MCF 10A (cell line): ENCODE data around the gene GAB3. TPM values are rescaled to one million over a fixed set of nuclear protein-coding genes. Genes with fewer than 3 reads are reported as not detected.

Source experiments
- BruUV-seq: library from RNA; stranded (reverse); fragments of 400-500 nt; replicated peaks from 2 replicates; lab custom pipeline; 2021; lab: Mats Ljungman, UMichigan
- CTCF ChIA-PET: fragments of 300-600 bp; sonication (Branson Sonifier 250); formaldehyde crosslinking; extraction: SDS; loops from one replicate; lab custom pipeline; 2021; ENCODE audit warnings: antibody characterized with exemption, inconsistent platforms; lab: Yijun Ruan, JAX
- POLR2A ChIA-PET: fragments of 300-600, 350-650 bp; sonication (Branson Sonifier 250); formaldehyde crosslinking; extraction: SDS; loops from one replicate; lab custom pipeline; 2020; ENCODE audit warnings: antibody characterized with exemption, inconsistent platforms; lab: Yijun Ruan, JAX
- DNase-seq: peaks from one replicate; pipeline ENCODE4 v3.0.0-alpha.2; 2018; ENCODE audit not compliant: unreplicated experiment
- H3K27ac Mint-ChIP-seq: one replicate; pipeline ENCODE4 v1.8.0; 2022; ENCODE audit warnings: mild to moderate bottlenecking, low read depth, mixed read lengths; ENCODE audit not compliant: unreplicated experiment
- H3K27me3 Mint-ChIP-seq: one replicate; pipeline ENCODE4 v1.8.0; 2022; ENCODE audit warnings: mixed read lengths; ENCODE audit not compliant: insufficient read depth, unreplicated experiment
- H3K36me3 Mint-ChIP-seq: one replicate; pipeline ENCODE4 v1.8.0; 2022; ENCODE audit warnings: mild to moderate bottlenecking, moderate library complexity, mixed read lengths; ENCODE audit not compliant: insufficient read depth, unreplicated experiment
- H3K4me1 Mint-ChIP-seq: one replicate; pipeline ENCODE4 v1.8.0; 2022; ENCODE audit warnings: mixed read lengths; ENCODE audit not compliant: insufficient read depth, unreplicated experiment
- H3K4me3 Mint-ChIP-seq: one replicate; pipeline ENCODE4 v1.8.0; 2022; ENCODE audit warnings: mild to moderate bottlenecking, moderate library complexity, mixed read lengths; ENCODE audit not compliant: unreplicated experiment
- H3K9me3 Mint-ChIP-seq: one replicate; pipeline ENCODE4 v1.8.0; 2022; ENCODE audit warnings: mixed read lengths; ENCODE audit not compliant: unreplicated experiment
- intact Hi-C: fragments of 100-400 bp; cut with micrococcal nuclease; formaldehyde crosslinking; loops from 2 replicates; pipeline ENCODE4 v1.14.1; 2022
- total RNA-seq: library from RNA; stranded (reverse); gene quantifications from 2 replicates; pipeline ENCODE4 v1.2.3, GENCODE V29; 2022
- TF ChIP-seq, protein P1 (sequence below): fragments of 200-600 bp; IDR thresholded peaks from one replicate; pipeline ENCODE4 v1.8.0; 2022; ENCODE audit warnings: antibody characterized with exemption, mild to moderate bottlenecking; ENCODE audit not compliant: unreplicated experiment

The GAB3 gene
- total RNA-seq, 1 experiment from 2014 or later: 2.1 TPM

DNA sequence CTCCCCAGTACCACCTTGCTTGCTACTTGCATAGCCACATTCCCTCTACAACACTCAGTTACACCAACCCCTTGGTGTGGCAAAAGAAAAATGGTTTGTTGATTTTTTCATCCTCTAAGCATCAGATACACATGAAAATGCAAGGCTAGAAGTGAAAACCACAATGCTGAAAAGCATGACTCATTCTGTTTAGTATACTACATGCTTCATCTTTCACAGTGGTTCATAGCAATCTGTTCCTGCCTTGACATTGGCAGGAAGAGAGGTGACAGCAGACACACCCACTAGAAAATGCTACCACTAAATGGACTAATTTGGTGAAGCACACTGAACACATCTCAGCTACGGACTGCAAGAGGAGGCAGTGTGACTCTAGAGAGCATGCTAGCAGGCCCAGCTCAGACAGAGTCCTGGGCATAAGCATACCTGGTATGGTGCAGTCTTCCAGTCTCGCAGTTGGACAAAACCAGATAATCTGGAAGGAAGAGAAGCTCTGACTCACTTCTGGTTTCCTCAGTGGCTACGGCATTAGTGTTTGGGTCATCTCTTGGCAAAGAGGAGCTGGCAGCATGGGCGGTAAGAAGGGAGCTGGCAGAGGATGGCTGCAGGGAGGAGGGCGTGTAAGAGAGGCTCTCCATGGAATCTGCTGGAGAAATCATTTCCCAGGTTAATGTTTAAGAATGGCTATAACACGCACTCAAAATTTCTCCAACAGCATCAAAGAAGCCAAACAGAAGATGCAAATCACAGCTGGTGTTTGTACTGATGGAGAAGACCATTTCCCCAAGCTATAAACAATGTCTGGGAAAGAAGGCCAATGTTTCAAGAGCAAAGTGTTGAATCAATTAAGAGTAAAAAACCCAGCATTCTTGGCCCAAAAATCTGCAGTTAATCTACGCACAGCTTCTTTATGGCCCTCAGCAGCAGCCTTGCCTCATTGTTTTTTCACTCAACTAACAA lies 37.8 kb downstream of the GAB3 start:
- BruUV-seq: no TSS peak
- Mint-ChIP-seq H3K36me3 (peaks cover 3% of the 10 kb centered on the region), H3K27me3 (no peaks in the 10 kb centered on the region), H3K4me3 (peak overlapping the region; percentile 6), H3K4me1 (peaks cover 28% of the 10 kb centered on the region), H3K27ac (peak overlapping the region; percentile 25), H3K9me3 (no peaks in the 10 kb centered on the region)
- intact Hi-C loops: no loop called here
- TF ChIP-seq, protein P1, sequence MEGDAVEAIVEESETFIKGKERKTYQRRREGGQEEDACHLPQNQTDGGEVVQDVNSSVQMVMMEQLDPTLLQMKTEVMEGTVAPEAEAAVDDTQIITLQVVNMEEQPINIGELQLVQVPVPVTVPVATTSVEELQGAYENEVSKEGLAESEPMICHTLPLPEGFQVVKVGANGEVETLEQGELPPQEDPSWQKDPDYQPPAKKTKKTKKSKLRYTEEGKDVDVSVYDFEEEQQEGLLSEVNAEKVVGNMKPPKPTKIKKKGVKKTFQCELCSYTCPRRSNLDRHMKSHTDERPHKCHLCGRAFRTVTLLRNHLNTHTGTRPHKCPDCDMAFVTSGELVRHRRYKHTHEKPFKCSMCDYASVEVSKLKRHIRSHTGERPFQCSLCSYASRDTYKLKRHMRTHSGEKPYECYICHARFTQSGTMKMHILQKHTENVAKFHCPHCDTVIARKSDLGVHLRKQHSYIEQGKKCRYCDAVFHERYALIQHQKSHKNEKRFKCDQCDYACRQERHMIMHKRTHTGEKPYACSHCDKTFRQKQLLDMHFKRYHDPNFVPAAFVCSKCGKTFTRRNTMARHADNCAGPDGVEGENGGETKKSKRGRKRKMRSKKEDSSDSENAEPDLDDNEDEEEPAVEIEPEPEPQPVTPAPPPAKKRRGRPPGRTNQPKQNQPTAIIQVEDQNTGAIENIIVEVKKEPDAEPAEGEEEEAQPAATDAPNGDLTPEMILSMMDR: no peak
- ChIA-PET CTCF (interaction anchor here (0.7 to 3.2 kb wide), 7 partner anchors 16 to 127 kb away, joined by 3 to 21 read pairs (median 4); no protein-coding TSS in a partner anchor), POLR2A (interaction anchor here (0.6 to 1.7 kb wide), 7 partner anchors 15 to 270 kb away, joined by 3 to 6 read pairs (median 3); no protein-coding TSS in a partner anchor)
- DNase-seq: peak; percentile 88

DNA sequence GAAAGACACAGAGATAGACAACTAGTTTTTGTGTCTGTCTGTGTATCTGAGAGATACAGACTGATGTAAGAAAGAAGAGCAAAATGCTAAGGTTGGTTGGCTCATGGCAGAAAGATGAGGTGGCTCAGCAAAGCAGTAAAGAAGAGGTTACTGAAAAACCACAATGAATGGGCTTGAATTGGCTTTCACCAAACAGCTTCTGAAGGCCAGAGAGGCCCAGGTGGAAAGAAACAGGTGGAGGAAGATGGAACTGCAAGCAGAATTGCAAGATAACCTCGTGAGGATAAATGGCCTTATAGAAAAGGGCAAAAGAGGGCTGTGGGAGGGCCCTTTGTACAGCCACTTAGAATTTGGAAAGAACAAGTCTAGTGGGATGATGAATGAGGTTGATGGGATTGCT lies 39.6 kb downstream of the GAB3 start:
- no TSS peak for BruUV-seq
- no peak overlapping the region for H3K27ac Mint-ChIP-seq
- no peak for DNase-seq
- no peaks in the 10 kb centered on the region for H3K36me3 Mint-ChIP-seq
- H3K9me3 Mint-ChIP-seq: no peaks in the 10 kb centered on the region
- TF ChIP-seq, protein P1: no peak
- no peak overlapping the region for H3K4me3 Mint-ChIP-seq
- CTCF ChIA-PET: interaction anchor here (0.5 to 3.2 kb wide), 2 partner anchors 36 to 850 kb away, joined by 4 to 21 read pairs; no protein-coding TSS in a partner anchor
- H3K4me1 Mint-ChIP-seq: peaks cover 23% of the 10 kb centered on the region
- no peaks in the 10 kb centered on the region for H3K27me3 Mint-ChIP-seq
- intact Hi-C loops: no loop called here
- POLR2A ChIA-PET: interaction anchor here (0.6 kb wide), 1 partner anchor 313 kb away, joined by 4 read pairs; the partner anchor contains the start of gene RPL10

DNA sequence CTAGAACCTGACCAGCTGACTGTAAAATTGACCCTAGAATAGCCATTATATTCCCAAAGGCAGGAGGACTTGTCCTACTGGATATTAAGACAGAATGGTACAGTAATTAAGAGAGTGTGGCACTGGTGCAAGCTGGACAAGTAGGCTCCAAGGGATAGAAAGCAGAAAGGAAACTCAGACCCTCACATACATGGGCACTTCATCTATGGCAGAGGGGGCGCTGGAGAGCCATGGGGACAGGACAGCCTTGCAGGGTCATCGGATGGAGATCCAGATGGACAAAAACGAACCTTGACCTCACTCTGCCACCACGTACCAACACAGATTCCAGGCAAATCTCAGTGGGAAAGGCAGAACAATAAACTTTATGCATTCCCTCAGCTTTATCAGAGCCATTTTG lies 40.6 kb downstream of the GAB3 start:
- intact Hi-C loops: no loop called here
- no TSS peak for BruUV-seq
- CTCF ChIA-PET: interaction anchor here (1.1 kb wide), 1 partner anchor 38 kb away, joined by 4 read pairs; no protein-coding TSS in a partner anchor
- H3K9me3 Mint-ChIP-seq: no peaks in the 10 kb centered on the region
- DNase-seq: no peak
- TF ChIP-seq, protein P1: no peak
- H3K27ac Mint-ChIP-seq: no peak overlapping the region
- no peaks in the 10 kb centered on the region for H3K36me3 Mint-ChIP-seq
- H3K4me1 Mint-ChIP-seq: peaks cover 23% of the 10 kb centered on the region
- H3K4me3 Mint-ChIP-seq: no peak overlapping the region
- POLR2A ChIA-PET: interaction anchor here (1.0 kb wide), 1 partner anchor 20 kb away, joined by 3 read pairs; no protein-coding TSS in a partner anchor
- H3K27me3 Mint-ChIP-seq: no peaks in the 10 kb centered on the region
